Lung microvascular endothelial cell (primary cell): ENCODE data around the gene MAP4K3. TPM values are rescaled to one million over a fixed set of nuclear protein-coding genes. Genes with fewer than 3 reads are reported as not detected.
"Not testable (repeated sequence)": the region's sequence is repeated elsewhere in the genome, so short reads cannot be mapped to it uniquely, and the experiment has no call there.

Source experiments
- DNase-seq, 2 donors: peaks; one replicate each; pipeline versions ENCODE4 v3.0.0 to v3.0.0-alpha.2; 2010; ENCODE audit warnings: low read depth in 2 of 2
- total RNA-seq: library from RNA; depleted of rRNA; stranded (reverse); fragments of >200 nt; gene quantifications from 2 replicates; pipeline ENCODE4 v1.2.1, GENCODE V29; 2014

The MAP4K3 gene
- total RNA-seq, 1 donor from 2014 or later, result 11.9 TPM

GRCh38 chr2:39375917-39376316, 61.2 kb downstream of the MAP4K3 start:
- DNase-seq, result no peak

GRCh38 chr2:39373181-39373802, 63.8 kb downstream of the MAP4K3 start:
- DNase-seq, result no peak

DNA sequence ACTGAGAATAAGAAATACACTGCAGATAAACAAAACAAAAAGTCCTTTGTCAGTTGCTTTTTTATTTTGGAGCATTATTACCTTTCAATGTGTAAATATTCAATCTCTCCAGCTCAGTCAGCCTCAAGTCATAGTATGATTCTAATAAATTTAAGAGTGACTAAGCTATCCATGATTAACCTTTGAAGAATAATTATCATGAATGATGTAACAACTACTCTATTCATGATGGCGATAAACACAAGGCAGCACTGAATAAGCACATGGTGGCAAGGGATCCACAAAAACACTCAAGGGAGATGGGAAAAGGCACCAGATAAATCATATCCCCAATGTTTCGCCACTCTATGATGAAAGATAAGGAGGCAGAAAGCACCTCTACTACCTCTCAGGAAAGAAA, 67.0 kb downstream of the MAP4K3 start:
- no peak for DNase-seq

DNA sequence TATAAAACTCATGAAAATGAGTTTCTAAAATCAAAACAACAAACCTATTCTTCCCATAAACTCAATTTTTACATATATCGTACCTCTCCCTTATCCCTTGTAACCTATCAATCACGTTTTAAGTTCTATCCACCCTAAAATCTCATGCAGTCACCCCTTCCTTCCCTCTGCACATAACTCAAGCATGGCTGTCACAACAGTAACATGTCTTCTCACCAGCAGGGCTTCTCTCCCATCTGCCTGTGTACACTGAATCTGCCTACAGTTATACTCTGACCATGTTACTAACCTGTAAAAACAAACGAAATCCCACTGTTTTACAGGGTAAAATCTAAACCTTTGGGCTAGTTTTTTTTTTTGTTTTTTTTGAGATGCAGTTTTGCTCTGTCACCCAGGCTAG, 68.2 kb downstream of the MAP4K3 start:
- no peak for DNase-seq

GRCh38 chr2:39368376-39368775, 68.7 kb downstream of the MAP4K3 start:
- no peak for DNase-seq

DNA sequence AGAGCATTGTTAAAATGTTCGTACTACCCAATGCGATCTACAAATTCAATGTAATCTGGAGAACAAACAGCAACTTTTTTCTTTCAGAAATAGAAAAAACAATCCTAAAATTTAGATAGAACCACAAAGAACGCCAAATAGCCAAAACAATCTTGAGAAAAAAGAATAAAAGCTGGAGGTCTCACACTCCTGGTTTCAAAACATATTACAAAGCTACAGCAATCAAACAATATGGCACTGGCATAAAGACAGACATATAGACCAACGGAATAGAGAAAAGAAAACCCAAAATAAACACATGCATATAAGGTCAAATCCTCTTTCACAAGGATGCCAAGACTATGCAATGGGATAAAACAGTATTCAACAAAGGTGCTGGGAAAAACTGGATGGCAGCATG, 74.5 kb downstream of the MAP4K3 start:
- DNase-seq, result no peak

DNA sequence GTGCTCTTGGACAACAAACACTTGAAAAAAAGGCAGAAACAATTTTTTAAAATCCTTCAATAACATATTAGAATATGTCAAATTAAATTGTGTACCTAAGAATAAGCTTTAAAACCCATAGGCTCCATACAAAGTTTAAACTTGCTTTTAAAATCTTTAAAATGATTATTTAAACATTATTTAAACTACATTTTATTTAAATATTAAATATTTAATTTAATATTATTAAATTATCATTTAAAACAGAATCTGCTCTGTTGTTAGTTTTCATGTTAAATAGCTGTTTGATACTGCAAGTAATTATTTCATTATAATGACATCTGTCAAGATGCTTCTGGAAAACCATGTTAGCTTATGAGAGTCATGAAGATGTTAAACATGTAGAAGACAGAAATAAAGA, 75.6 kb downstream of the MAP4K3 start:
- no peak for DNase-seq

- DNase-seq, result not testable (repeated sequence)
These were observed 76.7 kb downstream of the MAP4K3 start for GRCh38 chr2:39360342-39360741.

- DNase-seq, result no peak
These were observed 77.5 kb downstream of the MAP4K3 start for GRCh38 chr2:39359453-39360038.

GRCh38 chr2:39356922-39357639, 80.0 kb downstream of the MAP4K3 start:
- DNase-seq, result no peak

DNA sequence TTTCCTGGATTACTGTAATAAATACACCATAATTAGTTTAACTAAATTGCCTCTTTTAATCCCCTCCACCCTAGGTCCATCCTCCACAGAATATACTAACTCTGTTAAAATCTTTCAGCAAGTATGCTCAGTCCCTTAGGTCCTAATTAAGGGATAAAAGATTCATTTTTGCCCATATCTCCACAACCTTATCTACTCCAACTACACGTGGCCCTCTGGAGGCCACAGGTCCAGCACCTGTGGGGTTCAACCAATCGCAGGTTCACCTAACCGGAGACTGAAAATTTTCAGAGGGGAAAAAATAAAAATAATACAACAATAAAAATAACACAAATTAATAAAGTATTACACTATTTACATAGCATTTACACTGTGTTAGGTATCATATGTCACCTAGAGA, 86.4 kb downstream of the MAP4K3 start:
- no peak for DNase-seq

DNA sequence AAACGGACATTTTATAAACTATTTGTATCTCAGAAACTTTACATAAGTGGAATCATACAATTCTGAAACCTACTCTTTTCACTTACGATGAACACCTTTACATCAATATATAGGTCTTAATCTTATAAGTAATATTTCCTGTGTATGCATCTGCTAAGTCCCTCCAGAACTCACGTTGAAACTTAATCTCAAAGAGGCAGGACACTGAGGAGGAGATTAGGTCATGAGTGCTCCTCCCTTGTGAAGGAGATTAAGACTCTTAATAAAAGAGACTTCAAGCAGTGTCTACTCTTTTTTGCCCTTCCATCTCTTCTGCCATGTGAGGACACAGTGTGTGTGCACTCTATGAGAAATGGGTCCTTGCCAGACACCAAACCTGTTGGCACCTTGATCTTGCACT, 98.6 kb downstream of the MAP4K3 start:
- DNase-seq, result no peak

DNA sequence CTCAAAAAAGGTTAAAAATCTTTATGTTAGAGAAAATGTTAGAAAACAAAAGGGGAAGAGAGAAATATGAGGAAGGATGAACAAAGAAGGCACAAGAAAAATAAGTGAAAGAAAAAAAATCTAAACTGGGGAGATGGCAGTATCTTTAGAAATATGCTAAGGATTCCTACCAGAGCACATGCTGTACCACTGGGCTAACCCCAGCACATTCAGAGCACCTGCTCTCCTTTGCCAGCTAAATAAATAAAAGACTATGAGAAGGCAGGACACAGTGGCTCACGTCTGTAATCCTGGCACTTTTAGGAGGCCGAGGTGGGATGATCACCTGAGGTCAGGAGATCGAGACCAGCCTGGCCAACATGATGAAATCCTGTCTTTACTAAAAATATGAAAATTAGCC, 101.2 kb downstream of the MAP4K3 start:
- DNase-seq, result no peak

- DNase-seq, result no peak
These were observed 102.1 kb downstream of the MAP4K3 start for GRCh38 chr2:39334978-39335377.

- DNase-seq, result no peak
These were observed 102.6 kb downstream of the MAP4K3 start for GRCh38 chr2:39334529-39334928.

GRCh38 chr2:39326644-39327043, 110.4 kb downstream of the MAP4K3 start:
- DNase-seq, result no peak

DNA sequence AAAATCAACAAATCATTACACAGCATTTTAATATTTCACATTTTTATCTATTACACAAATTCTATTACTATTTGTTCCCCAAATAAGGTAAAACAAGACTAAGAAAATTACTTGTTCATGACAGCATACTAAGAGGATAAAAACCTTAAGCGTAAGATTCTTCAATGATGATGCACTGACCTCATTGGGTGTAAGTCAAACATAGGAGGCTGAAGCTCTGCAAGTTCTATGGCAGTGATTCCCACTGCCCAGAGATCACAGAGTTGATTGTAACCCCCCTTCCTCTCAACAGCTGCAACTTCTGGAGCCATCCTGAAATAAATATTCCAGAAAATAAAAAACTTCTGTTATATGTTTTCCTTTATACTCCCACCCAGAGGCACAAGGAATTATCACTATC, 111.1 kb downstream of the MAP4K3 start:
- DNase-seq, result no peak

GRCh38 chr2:39321056-39322035, 115.7 kb downstream of the MAP4K3 start:
- not testable (repeated sequence) for DNase-seq

GRCh38 chr2:39320162-39320561, 116.9 kb downstream of the MAP4K3 start:
- DNase-seq, result no peak

- no peak for DNase-seq
These were observed 123.5 kb downstream of the MAP4K3 start for GRCh38 chr2:39313575-39313974.

- no peak for DNase-seq
These were observed 125.6 kb downstream of the MAP4K3 start for GRCh38 chr2:39311469-39311868.

GRCh38 chr2:39308778-39309177, 128.3 kb downstream of the MAP4K3 start:
- DNase-seq, result no peak
